Activated T-cell treated with anti-CD3 and anti-CD28 coated beads, Interleukin-2, amount 50 U/mL, for 24 hours (primary cell): ENCODE data around the gene PEX14.

Source experiments
- DNase-seq: peaks from one replicate; pipeline ENCODE4 v3.0.0-alpha.2; 2020
- H3K27ac Mint-ChIP-seq: 2 replicates; pipeline ENCODE4 v1.8.0; 2020; ENCODE audit warnings: mild to moderate bottlenecking, mixed read lengths
- H3K27me3 Mint-ChIP-seq: 2 replicates; pipeline ENCODE4 v1.8.0; 2020; ENCODE audit warnings: mixed read lengths
- H3K36me3 Mint-ChIP-seq: 2 replicates; pipeline ENCODE4 v1.8.0; 2020; ENCODE audit warnings: low read depth, mixed read lengths
- H3K4me1 Mint-ChIP-seq: 2 replicates; pipeline ENCODE4 v1.8.0; 2020; ENCODE audit warnings: low read depth, mixed read lengths
- H3K4me3 Mint-ChIP-seq: 2 replicates; pipeline ENCODE4 v1.8.0; 2020; ENCODE audit warnings: mild to moderate bottlenecking, moderate library complexity, mixed read lengths
- H3K9me3 Mint-ChIP-seq: 2 replicates; pipeline ENCODE4 v1.8.0; 2020; ENCODE audit warnings: mixed read lengths

Gene PEX14

GRCh38 chr1:10640843-10641553 lies 166.2 kb downstream of the PEX14 start:
- Mint-ChIP-seq H3K9me3 (no peaks in the 10 kb centered on the region), H3K36me3 (peaks cover 2% of the 10 kb centered on the region), H3K4me3 (no peak overlapping the region), H3K27me3 (peaks cover 5% of the 10 kb centered on the region), H3K4me1 (peaks cover 4% of the 10 kb centered on the region), H3K27ac (no peak overlapping the region)
- no peak for DNase-seq

- no peak for DNase-seq
- no peak overlapping the region for H3K4me3 Mint-ChIP-seq
- H3K9me3 Mint-ChIP-seq: no peaks in the 10 kb centered on the region
- H3K4me1 Mint-ChIP-seq: peaks cover 4% of the 10 kb centered on the region
- peaks cover 5% of the 10 kb centered on the region for H3K27me3 Mint-ChIP-seq
- peaks cover 2% of the 10 kb centered on the region for H3K36me3 Mint-ChIP-seq
- no peak overlapping the region for H3K27ac Mint-ChIP-seq
Measured at GRCh38 chr1:10641976-10642375, 167.2 kb downstream of the PEX14 start.

DNA sequence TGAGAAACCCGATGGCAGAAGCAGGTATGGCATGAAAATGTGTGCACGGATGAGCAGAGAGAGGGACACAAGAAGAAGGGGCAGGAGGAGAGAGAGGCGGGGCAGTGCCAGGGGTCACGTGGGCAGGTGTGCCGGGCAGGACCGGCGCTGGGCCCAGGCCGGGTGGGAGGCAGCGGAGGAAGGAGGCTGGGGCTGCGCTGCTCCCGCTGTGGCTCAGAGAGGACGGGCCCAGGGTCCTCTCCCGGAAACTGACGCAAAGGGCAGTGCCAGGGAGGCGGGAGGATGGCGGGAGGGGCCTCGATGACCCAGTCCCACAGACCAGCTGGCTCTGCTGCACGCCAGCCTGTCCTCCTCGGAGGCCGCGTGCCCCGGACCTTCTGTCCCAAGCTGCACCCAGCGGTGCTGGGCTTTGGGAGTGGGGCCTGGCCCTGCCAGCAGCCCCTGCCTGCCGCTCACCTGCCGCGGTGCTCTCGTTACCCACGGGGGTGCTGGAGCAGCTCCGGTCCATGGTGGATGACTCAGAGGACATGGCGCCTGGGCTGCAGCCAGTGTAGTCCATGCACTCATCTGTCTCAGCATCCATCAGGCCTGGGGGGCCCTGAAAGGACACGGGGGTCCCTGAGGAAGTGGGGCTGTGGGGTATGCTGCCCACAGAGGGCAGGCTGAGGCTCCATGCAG lies 167.8 kb downstream of the PEX14 start:
- Mint-ChIP-seq H3K27me3 (peaks cover 3% of the 10 kb centered on the region), H3K9me3 (no peaks in the 10 kb centered on the region), H3K36me3 (peaks cover 2% of the 10 kb centered on the region), H3K4me1 (peaks cover 4% of the 10 kb centered on the region), H3K27ac (no peak overlapping the region), H3K4me3 (no peak overlapping the region)
- DNase-seq: no peak

DNA sequence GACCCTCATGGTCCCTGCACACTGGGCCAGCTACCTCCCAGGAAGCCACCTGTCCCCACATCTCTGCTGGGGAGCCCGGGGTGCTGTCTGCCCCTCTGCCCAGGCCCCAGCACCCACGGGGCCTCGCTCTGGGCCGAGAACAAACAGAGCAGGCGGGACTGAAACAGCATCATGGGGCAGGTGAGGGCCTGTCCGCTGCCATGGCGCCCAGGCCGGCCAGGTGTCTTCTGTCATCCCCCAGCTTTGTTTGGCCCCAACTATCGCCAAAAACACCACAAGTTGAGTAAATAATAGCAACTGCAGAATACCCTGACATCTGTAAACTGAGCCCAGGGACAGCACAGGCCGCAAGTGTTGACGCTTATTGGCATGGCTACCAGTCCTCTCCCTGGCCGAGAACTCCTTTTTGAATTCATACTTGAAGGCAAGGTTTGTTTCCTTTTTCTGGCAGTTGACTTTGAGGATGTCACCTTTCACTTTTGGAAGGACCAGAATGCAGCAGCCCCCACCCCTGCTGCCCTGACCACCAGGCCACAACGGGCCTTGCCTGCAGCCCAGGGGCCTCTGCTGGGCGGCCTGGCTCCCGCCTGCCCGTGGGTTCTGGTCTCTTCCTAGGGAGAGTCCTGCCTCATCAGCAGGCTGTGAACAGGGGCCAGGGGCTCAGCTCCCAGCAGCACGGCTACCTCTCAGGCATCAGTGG lies 169.0 kb downstream of the PEX14 start:
- no peak for DNase-seq
- no peak overlapping the region for H3K27ac Mint-ChIP-seq
- H3K27me3 Mint-ChIP-seq: no peaks in the 10 kb centered on the region
- no peaks in the 10 kb centered on the region for H3K4me1 Mint-ChIP-seq
- peaks cover 2% of the 10 kb centered on the region for H3K36me3 Mint-ChIP-seq
- no peak overlapping the region for H3K4me3 Mint-ChIP-seq
- no peaks in the 10 kb centered on the region for H3K9me3 Mint-ChIP-seq

GRCh38 chr1:10644307-10645128 lies 169.8 kb downstream of the PEX14 start:
- Mint-ChIP-seq H3K36me3 (peaks cover 2% of the 10 kb centered on the region), H3K9me3 (no peaks in the 10 kb centered on the region), H3K27ac (no peak overlapping the region), H3K4me3 (no peak overlapping the region), H3K4me1 (no peaks in the 10 kb centered on the region), H3K27me3 (no peaks in the 10 kb centered on the region)
- DNase-seq: no peak

- no peak overlapping the region for H3K27ac Mint-ChIP-seq
- H3K4me1 Mint-ChIP-seq: no peaks in the 10 kb centered on the region
- no peaks in the 10 kb centered on the region for H3K9me3 Mint-ChIP-seq
- H3K4me3 Mint-ChIP-seq: no peak overlapping the region
- no peaks in the 10 kb centered on the region for H3K27me3 Mint-ChIP-seq
- DNase-seq: no peak
- H3K36me3 Mint-ChIP-seq: peaks cover 2% of the 10 kb centered on the region
Measured at GRCh38 chr1:10646347-10646861, 171.7 kb downstream of the PEX14 start.

DNA sequence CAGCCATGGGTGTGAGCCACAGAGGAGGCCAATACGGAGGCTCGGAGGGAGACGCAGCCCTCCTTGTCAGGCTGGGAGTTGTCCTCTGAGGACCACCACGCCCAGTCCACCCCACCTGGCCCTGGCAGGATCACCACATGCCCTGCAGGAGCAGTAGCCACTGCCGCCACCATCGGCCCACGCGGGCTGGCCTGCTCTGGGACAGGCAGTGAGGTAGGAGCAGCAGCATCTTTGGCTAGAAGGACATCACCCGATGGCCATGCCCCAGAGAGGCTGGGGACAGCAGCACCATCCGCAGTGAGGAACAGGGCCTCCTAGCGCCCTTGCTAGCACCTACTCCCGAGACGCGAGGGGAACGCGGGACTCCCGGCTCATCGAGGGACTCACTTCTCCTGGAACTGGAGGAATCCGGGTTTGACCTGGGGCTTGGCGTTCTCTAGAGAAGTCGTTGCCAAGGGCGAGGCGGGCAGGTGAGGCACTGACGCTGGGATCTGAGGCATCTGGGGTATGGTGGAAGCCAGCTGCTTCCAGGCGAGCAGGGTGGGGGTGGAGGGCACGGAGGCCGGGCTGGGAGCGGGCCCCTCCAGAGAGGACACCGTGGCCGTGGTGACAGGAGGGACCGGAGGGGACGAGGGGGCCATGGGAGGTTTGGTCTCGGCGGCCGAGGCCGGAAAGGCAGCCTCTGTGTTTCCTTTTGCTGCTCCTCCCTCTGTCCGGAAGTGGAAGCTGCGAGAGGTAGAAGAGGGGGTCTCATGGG lies 172.8 kb downstream of the PEX14 start:
- no peaks in the 10 kb centered on the region for H3K9me3 Mint-ChIP-seq
- H3K4me3 Mint-ChIP-seq: no peak overlapping the region
- H3K27ac Mint-ChIP-seq: no peak overlapping the region
- no peak for DNase-seq
- H3K27me3 Mint-ChIP-seq: no peaks in the 10 kb centered on the region
- peaks cover 3% of the 10 kb centered on the region for H3K36me3 Mint-ChIP-seq
- H3K4me1 Mint-ChIP-seq: no peaks in the 10 kb centered on the region

- Mint-ChIP-seq H3K27me3 (no peaks in the 10 kb centered on the region), H3K4me1 (no peaks in the 10 kb centered on the region), H3K9me3 (no peaks in the 10 kb centered on the region), H3K36me3 (peaks cover 8% of the 10 kb centered on the region), H3K27ac (no peak overlapping the region), H3K4me3 (no peak overlapping the region)
- DNase-seq: no peak
Measured at GRCh38 chr1:10648689-10649516, 174.2 kb downstream of the PEX14 start.

- no peak for DNase-seq
- H3K4me3 Mint-ChIP-seq: no peak overlapping the region
Measured at GRCh38 chr1:10649517-10650201, 174.9 kb downstream of the PEX14 start.

GRCh38 chr1:10650556-10651388 lies 176.0 kb downstream of the PEX14 start:
- no peaks in the 10 kb centered on the region for H3K4me1 Mint-ChIP-seq
- DNase-seq: no peak
- no peaks in the 10 kb centered on the region for H3K9me3 Mint-ChIP-seq
- H3K27ac Mint-ChIP-seq: no peak overlapping the region
- no peak overlapping the region for H3K4me3 Mint-ChIP-seq
- H3K36me3 Mint-ChIP-seq: peaks cover 11% of the 10 kb centered on the region
- no peaks in the 10 kb centered on the region for H3K27me3 Mint-ChIP-seq

More at GRCh38 chr1:10649517-10650201, 174.9 kb downstream of the PEX14 start:
- peaks cover 12% of the 10 kb centered on the region for H3K36me3 Mint-ChIP-seq
- H3K27ac Mint-ChIP-seq: no peak overlapping the region
- H3K9me3 Mint-ChIP-seq: no peaks in the 10 kb centered on the region
- no peaks in the 10 kb centered on the region for H3K4me1 Mint-ChIP-seq
- H3K27me3 Mint-ChIP-seq: no peaks in the 10 kb centered on the region

- no peaks in the 10 kb centered on the region for H3K9me3 Mint-ChIP-seq
- no peaks in the 10 kb centered on the region for H3K4me1 Mint-ChIP-seq
- H3K27me3 Mint-ChIP-seq: no peaks in the 10 kb centered on the region
- peaks cover 11% of the 10 kb centered on the region for H3K36me3 Mint-ChIP-seq
- no peak for DNase-seq
- H3K27ac Mint-ChIP-seq: no peak overlapping the region
- H3K4me3 Mint-ChIP-seq: no peak overlapping the region
Measured at GRCh38 chr1:10651389-10651766, 176.6 kb downstream of the PEX14 start.

GRCh38 chr1:10651793-10652192 lies 177.0 kb downstream of the PEX14 start:
- Mint-ChIP-seq H3K4me1 (no peaks in the 10 kb centered on the region), H3K4me3 (no peak overlapping the region), H3K9me3 (no peaks in the 10 kb centered on the region), H3K27me3 (no peaks in the 10 kb centered on the region), H3K27ac (no peak overlapping the region), H3K36me3 (peaks cover 11% of the 10 kb centered on the region)
- no peak for DNase-seq
